Urinary bladder (tissue), 4 donors: ENCODE measurements around the gene KRTAP10-1. TPM values are rescaled to one million over a fixed set of nuclear protein-coding genes. Genes with fewer than 3 reads are reported as not detected.

Source experiments
- DNase-seq: peaks from one replicate; pipeline ENCODE4 v3.0.0-alpha.2; 2015; ENCODE audit errors: extremely low spot score
- H3K27ac ChIP-seq: one replicate; pipeline ENCODE4 v1.5.1; 2013; ENCODE audit warnings: low read depth, mild to moderate bottlenecking, moderate library complexity
- H3K36me3 ChIP-seq: one replicate; pipeline ENCODE4 v1.6.1; 2013; ENCODE audit warnings: mild to moderate bottlenecking, moderate library complexity; ENCODE audit not compliant: insufficient read depth
- H3K4me1 ChIP-seq: one replicate; pipeline ENCODE4 v1.6.1; 2013; ENCODE audit warnings: mild to moderate bottlenecking, moderate library complexity; ENCODE audit not compliant: insufficient read depth
- H3K4me3 ChIP-seq: one replicate; pipeline ENCODE4 v1.5.1; 2013; ENCODE audit warnings: low read depth, low read length
- WGBS: extraction: QIAGEN DNeasy Blood & Tissue Kit; methylation state at CpG from one replicate; pipeline ENCODE4 v1.1.7; 2013; 5-methylcytosine and 5-hydroxymethylcytosine counted together
- polyA plus RNA-seq: library from polyadenylated mRNA; stranded (reverse); fragments of 200-250 nt; gene quantifications from one replicate; pipeline ENCODE4 v1.2.3, GENCODE V29; 2013
- total RNA-seq: library from RNA; depleted of rRNA; stranded (reverse); fragments of >200 nt; gene quantifications from one replicate; pipeline ENCODE4 v1.2.3, GENCODE V29; 2014
- donor health status: healthy with polysubstance abuse.
- donor health status: healthy.

KRTAP10-1 gene
- total and polyA plus RNA-seq, 2 donors = not detected

DNA sequence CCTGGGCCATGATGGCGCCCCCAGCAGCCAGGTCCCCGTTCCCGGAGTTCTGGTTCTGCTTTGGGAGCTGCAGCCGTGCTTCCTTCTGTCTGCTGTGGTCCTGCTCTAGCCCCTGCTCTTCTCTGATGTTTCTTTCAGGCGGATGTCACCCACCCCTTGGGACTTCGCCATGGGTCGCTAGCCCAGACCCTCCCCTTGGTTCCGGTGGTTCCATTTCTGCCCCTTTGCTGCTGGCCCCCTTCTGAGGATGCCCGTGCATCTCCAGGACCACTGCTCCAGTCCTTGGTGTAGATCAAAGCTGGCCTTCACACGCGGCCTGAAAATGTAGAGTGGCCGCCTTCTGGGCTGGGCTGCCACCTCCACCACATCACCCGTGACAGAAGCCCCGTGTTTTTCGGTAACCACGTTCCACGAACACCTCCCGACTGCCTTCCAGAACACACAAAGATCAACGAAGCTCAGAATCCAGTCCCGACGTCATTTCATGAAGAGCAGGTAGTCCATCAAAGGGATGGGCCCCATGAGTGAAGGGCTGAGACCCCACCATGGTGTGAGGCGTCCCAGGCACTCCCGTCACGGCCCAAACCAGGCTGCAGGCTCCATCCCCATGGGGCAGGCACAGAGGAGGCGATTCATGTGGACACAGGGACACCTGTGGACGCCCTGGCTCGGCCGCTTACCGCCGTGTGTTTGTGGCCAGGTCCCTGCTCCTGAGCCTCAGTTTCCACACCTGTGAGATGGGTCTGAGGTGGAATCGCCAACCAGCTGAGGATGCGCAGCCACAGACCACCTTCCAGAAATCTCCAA, 24.4 kb downstream of the KRTAP10-1 start:
- no peak for DNase-seq
- no peaks in the 10 kb centered on the region for H3K4me1 ChIP-seq
- no peak overlapping the region for H3K27ac ChIP-seq
- WGBS = 89% methylated on average over 32 of the region's 32 CpGs
- no peak overlapping the region for H3K4me3 ChIP-seq
- no peaks in the 10 kb centered on the region for H3K36me3 ChIP-seq

DNA sequence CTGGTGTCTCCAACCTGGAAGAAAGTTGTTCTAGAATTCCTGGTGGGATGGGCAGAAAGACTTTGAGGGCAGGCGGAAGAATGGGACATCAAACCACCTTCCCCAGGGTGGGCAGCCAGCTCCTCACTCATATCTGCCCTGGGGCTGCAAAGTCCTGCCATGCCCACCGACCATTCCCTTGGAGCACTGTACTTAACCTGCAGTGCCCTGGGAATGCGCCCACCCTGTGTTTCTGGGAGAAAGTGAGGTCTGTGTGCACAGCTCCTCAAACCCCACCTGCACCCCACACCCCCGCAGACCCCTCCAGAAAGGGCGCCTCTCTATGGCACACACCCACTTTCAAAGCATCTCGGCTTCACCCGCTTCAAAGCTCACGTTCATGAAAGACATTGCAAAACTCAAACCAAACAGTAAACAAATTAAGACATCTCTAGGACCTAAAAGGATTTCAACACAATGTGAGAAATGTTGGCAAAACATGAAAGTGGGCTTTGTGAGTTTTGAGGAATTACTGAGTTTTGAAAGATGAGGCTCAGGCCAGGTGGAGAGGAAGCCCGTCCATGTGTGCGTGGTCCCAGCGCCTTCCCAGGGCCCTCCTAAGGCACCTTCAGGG, 25.1 kb downstream of the KRTAP10-1 start:
- WGBS = 70% methylated on average over 11 of the region's 11 CpGs
- Histone ChIP-seq H3K4me3 (no peak overlapping the region), H3K36me3 (no peaks in the 10 kb centered on the region), H3K4me1 (no peaks in the 10 kb centered on the region), H3K27ac (no peak overlapping the region)
- no peak for DNase-seq

DNA sequence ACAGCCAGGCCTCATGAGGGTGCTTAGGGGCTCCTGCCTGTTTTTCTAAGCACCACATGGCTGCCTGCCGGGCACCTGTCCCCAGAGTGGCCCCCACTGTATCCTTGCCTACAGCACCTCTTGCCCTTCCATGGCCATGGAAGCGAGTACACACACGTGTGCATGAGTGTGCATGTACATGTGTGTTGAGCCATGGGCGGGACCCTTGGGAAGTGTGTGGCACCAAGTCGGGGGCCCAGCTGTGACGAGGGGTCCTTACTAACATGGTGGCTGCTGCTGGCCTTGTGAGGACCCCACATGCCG, 25.8 kb downstream of the KRTAP10-1 start:
- H3K4me1 ChIP-seq = no peaks in the 10 kb centered on the region
- no peaks in the 10 kb centered on the region for H3K36me3 ChIP-seq
- no peak for DNase-seq
- no peak overlapping the region for H3K27ac ChIP-seq
- no peak overlapping the region for H3K4me3 ChIP-seq
- 87% methylated on average over 7 of the region's 7 CpGs for WGBS

DNA sequence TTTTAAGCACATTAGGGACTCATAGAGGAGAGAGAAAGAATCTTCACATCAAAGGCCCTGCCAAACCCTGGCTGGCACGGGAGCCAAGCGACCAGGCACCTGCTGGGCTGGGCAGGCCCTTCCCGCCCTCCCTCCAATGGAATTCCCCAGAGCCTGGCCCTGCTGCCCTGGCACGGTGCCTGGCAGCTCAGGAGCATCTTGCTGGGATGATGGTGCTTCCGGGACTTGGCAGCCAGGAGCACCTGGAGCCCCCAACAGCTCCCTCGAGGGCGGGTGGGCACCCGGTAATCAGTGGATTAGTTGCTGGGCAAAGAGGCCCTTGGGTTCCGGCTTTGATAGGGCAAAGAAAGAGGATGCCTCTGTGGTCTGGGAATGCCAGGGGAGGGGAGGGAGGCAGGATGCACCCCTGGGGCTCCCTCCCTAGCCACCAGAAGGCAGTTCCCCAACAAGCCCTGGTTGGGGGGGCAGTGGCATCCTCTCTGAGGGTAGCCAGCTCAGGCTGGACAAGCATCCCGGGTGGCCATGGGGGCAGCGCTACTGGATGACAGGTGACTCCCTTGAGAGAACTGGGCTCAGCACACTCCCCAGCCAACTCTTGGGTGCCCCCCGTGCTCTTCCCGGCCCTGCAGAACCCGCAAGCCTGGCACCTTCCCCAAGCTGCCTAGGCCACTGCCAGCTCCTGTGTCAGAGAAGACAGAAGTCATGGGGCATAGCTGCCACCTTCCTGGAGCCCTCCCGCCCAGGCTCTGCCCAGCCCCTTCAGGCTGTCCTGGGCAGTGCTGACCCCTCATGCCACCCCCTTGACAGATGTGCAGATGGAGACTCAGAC, 26.4 kb downstream of the KRTAP10-1 start:
- Histone ChIP-seq H3K4me1 (no peaks in the 10 kb centered on the region), H3K27ac (no peak overlapping the region), H3K36me3 (no peaks in the 10 kb centered on the region), H3K4me3 (no peak overlapping the region)
- 81% methylated on average over 15 of the region's 15 CpGs for WGBS
- DNase-seq = no peak

DNA sequence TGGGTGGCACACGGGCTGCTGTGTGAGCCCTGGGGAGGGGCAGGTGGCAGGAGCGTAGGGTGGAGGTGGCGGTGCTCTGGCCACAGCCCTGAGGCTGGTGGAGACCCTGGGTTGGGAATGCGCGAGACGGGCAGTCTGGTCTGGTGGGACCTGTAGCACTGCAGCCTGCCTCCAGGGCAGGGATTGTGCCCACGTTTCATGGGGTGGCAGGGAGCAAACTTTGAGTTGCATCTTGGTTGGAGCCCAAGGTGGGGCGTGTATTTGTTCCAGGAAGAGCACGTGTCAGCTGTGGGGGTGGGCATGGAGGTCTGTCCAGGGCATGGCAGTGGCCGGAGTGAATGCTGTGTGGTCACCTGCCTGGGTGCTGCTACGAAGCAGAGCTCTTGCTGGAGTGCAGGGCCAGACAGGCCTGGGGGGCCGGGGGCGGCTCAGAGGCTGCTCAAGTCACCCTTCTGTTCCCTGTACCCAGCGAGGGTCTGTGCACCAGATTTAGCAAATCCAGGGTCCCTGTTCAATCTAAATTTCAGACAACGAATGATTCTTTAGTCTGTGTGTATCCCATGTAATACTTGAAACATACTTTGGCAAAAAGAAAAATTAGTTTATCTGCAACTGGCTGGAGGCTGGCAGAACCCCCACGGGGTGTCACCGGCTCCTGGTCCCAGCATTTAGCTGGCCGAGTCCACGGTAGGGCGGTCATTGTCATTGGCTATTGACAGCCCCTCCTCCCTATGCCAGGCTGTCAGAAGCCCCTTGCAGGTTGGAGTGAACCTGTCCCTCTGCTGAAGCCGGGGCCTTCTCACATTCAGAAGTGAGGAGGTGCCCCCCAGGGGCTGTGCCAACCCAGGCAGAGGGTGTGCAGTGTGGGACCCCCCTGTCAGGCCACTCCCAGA, 27.3 kb downstream of the KRTAP10-1 start:
- Histone ChIP-seq H3K4me1 (no peaks in the 10 kb centered on the region), H3K27ac (no peak overlapping the region)
- 76% methylated on average over 21 of the region's 21 CpGs for WGBS

DNA sequence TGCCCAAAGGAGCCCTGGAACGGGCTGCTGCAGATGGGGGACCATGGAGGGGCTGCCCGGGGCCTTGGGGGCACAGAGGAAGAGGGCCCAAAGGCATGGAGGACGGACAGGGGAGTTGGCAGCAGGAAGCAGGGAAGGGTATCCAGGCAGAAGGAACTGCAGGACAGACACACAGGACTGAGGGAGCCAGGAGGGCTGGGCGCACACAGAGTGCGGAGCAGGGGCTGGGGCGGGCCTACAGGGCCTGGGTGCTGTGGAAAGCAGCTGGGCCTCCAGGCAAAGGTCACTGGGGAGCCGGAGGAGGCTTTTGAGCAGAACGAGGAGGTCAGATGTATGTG, 28.1 kb downstream of the KRTAP10-1 start:
- H3K4me3 ChIP-seq = no peak overlapping the region
- DNase-seq = no peak
- no peaks in the 10 kb centered on the region for H3K4me1 ChIP-seq
- no peak overlapping the region for H3K27ac ChIP-seq
- H3K36me3 ChIP-seq = no peaks in the 10 kb centered on the region
- 75% methylated on average over 8 of the region's 8 CpGs for WGBS

More for the DNA sequence above, 27.3 kb downstream of the KRTAP10-1 start:
- H3K36me3 ChIP-seq = no peaks in the 10 kb centered on the region
- no peak for DNase-seq
- no peak overlapping the region for H3K4me3 ChIP-seq

DNA sequence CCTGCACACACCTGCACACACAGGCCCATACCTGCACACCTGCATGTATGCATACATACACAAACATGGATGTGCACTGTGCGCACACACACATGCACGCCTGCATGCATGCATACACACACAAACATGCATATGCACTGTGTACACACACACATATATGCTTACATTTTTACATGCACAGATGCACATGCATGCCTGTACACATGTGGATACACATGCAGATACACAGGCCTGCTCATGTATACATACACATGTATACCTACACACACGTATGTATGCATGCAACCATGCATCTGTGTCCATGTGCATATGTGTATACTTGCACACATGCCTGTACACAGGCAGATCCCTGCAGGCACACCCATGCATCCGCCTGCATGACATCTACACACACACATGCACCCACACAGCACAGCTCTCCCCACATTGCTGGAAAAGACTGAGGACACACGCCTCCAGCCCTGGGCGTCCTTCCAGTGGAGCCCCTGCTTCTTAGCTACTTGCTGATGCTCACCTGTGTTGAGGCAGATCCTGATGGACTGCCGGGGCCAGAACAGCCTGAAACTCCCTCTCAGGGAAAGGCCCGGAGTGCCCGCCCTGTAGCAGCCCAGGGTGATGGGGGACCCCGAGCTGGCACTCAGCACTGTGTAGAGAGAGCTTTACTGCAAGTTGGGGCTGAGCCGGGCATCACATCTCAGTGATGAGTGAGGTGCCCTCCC, 28.6 kb downstream of the KRTAP10-1 start:
- H3K4me1 ChIP-seq = no peaks in the 10 kb centered on the region
- no peak for DNase-seq
- H3K36me3 ChIP-seq = no peaks in the 10 kb centered on the region
- H3K27ac ChIP-seq = no peak overlapping the region
- WGBS = 85% methylated on average over 11 of the region's 11 CpGs
- no peak overlapping the region for H3K4me3 ChIP-seq

DNA sequence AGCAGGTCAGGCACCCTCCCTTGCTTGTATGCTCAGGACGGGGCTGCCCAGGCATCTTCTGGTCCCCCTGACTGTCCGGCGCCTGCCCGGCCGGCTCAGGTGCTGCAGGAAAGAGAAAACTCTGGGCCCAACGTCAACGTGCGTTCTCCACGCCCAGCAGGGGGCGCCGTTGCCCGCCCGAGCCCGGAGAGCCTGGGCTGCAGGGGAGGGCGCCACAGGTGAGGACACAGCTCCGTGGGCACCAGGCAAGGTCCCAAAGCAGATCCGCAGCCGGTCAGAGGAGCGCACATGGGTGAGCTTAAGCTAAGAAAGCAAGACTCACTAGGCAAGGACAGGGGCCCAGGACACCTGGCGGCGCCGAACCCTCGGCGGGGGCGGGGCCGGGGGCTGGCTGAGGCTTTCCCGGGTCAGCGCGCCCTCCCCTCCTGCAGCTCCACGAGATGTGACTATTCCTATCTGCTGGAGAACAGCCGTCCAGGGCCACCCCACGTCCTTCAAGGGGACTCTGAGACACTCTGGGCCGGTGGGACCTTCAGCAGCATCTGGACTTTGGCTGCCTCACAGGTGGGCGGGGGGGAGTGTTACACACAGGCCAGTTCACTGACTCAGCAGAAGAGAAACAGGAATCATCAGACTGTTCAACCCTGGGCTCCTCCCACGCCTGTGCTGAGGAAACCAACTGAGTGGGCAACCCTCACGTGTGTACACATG, 29.3 kb downstream of the KRTAP10-1 start:
- H3K27ac ChIP-seq = no peak overlapping the region
- no peaks in the 10 kb centered on the region for H3K4me1 ChIP-seq
- WGBS = 13% methylated on average over 36 of the region's 36 CpGs
- H3K36me3 ChIP-seq = no peaks in the 10 kb centered on the region
- DNase-seq = no peak
- H3K4me3 ChIP-seq = no peak overlapping the region

DNA sequence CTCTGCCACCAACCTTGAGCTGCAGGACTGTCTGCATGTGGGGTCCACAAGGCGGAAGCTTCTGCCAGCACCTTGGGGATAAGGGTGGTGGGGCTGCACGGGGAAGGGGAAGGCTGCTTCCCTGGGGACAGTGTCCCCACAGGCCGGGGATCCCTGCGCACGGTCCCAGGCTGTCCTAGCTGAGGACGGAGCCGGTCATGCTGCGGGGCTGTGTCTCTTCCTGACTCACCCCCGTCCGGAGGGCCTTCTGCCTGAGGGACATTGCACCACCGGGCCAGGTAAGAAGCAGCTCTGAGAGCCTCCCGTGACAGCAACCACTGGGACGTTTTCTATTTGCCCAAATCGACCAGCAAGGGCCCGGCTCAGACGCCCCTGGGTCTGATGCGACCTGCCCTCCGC, 29.9 kb downstream of the KRTAP10-1 start:
- WGBS = 61% methylated on average over 18 of the region's 18 CpGs
- DNase-seq = no peak
- H3K4me1 ChIP-seq = no peaks in the 10 kb centered on the region
- H3K36me3 ChIP-seq = no peaks in the 10 kb centered on the region
- H3K27ac ChIP-seq = no peak overlapping the region
- no peak overlapping the region for H3K4me3 ChIP-seq

DNA sequence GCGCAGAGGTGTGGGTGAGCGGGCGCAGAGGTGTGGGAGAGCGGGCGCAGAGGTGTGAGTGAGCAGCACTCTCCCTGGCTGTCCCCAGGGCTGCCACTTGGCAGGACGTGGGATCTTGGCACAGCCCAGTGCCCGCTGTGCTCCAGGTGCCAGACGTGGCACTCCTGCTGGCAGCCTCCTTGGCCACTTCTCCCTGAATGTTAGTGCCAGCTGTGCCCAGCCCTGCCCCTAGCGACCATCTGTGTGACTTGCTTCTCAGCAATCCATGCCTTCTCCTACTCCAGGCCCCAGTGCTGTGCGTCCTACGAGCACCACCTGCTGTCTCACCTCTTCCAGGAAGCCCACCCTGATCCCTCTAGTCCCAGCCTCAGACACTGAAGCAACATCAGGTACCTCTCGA, 30.5 kb downstream of the KRTAP10-1 start:
- Histone ChIP-seq H3K36me3 (no peaks in the 10 kb centered on the region), H3K4me1 (no peaks in the 10 kb centered on the region), H3K27ac (no peak overlapping the region), H3K4me3 (no peak overlapping the region)
- no peak for DNase-seq
- 83% methylated on average over 12 of the region's 12 CpGs for WGBS

DNA sequence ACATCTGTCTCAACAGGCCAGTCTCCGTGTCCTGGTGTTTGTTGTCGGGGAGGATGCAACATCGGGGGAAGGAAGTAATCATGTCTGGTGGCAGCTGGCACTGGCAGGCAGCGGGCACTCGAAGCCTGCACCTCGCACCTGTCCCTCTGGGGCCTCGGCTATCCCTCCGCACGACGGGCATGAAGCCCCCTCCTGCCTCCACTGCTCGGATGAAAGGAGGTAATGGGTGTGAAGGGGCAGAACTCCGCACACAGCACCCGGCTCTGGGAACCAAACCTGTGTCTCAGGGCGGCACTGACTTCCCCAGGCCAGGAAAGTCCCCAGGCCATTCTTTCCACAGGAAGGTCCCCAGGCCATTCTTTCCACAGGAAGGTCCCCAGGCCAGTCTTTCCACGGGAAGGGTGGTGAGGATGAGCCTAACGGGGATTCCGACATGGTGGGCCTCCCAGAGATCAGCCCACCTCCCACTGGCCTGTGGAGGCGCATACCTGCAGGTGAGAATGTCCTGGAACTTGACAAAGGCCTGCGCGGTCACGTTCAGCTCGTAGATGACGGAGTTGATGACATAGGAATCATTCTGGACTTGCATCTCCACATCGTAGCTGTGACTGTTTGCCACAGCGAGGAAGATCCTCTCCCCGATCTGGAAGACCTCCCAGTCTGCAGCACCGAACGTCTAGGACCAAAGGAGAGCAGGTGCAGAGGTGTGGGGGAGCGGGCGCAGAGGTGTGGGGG, 31.1 kb downstream of the KRTAP10-1 start:
- no peaks in the 10 kb centered on the region for H3K36me3 ChIP-seq
- H3K4me1 ChIP-seq = no peaks in the 10 kb centered on the region
- H3K4me3 ChIP-seq = no peak overlapping the region
- DNase-seq = no peak
- no peak overlapping the region for H3K27ac ChIP-seq
- WGBS = 84% methylated on average over 30 of the region's 30 CpGs

DNA sequence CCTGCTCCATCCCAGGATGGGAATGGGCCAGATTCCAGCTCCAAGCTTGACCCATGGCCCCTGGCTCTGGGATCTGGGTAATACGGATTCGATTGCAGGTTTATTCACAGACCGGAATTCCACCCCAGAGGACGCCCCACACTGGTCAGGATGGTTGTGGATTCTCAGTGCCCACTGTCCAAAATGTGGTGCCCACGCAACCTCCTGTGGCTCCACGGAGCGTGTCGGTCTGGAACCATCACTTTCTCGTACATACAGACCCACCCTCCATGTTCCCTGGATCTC, 31.6 kb downstream of the KRTAP10-1 start:
- Histone ChIP-seq H3K36me3 (no peaks in the 10 kb centered on the region), H3K27ac (no peak overlapping the region), H3K4me3 (no peak overlapping the region), H3K4me1 (no peaks in the 10 kb centered on the region)
- WGBS = 82% methylated on average over 9 of the region's 9 CpGs
- DNase-seq = no peak
